ENCODE data around the gene SFTA2. TPM values are rescaled to one million over a fixed set of nuclear protein-coding genes. Genes with fewer than 3 reads are reported as not detected.

The SFTA2 gene
- total RNA-seq, 4 donors from 2014 or later, result 0.36 TPM; not detected in 3

DNA sequence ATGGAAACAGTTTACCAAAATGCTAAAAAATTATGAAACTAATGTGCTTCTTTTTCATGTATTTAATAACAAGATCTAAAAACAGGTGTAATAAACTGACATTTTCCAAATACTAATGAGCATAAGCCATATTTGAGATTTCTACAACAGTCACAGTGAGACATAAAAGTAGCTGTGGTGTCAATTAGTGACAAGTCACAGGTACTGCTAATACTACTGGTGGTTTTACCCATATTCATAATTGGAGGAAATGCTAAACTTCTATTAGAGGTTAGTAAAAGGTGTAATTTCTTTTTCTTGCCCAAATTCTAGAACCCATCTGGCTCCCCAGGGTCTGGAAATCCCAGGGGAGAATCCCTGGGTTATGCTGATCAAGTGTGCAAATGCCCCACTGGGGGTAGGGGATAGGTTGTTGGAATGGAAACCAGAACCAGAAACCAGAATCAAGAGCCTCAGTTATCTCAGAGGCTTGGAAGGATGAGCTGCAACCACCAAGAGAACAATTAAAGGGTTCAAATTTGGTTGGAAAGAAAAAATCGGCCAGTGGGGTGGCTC lies 31.0 kb downstream of the SFTA2 start:
- 73 to 82% methylated on average over 1 of the region's 1 CpG for WGBS, 2 donors
- intact Hi-C loops (cut with DNase I; ENCODE audit: low total_unique reads), result no loop called here
- DNase-seq (ENCODE audit: low spot score in 2 of 2), result no peak
- no peak overlapping the region for H3K4me3 ChIP-seq (ENCODE audit: low read depth, poor library complexity, severe bottlenecking)
- no peak for TF ChIP-seq POLR2A (IDR thresholded peaks at IDR 0.05)
- TF ChIP-seq, protein P1, sequence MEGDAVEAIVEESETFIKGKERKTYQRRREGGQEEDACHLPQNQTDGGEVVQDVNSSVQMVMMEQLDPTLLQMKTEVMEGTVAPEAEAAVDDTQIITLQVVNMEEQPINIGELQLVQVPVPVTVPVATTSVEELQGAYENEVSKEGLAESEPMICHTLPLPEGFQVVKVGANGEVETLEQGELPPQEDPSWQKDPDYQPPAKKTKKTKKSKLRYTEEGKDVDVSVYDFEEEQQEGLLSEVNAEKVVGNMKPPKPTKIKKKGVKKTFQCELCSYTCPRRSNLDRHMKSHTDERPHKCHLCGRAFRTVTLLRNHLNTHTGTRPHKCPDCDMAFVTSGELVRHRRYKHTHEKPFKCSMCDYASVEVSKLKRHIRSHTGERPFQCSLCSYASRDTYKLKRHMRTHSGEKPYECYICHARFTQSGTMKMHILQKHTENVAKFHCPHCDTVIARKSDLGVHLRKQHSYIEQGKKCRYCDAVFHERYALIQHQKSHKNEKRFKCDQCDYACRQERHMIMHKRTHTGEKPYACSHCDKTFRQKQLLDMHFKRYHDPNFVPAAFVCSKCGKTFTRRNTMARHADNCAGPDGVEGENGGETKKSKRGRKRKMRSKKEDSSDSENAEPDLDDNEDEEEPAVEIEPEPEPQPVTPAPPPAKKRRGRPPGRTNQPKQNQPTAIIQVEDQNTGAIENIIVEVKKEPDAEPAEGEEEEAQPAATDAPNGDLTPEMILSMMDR (IDR thresholded peaks at IDR 0.05), result no peak

DNA sequence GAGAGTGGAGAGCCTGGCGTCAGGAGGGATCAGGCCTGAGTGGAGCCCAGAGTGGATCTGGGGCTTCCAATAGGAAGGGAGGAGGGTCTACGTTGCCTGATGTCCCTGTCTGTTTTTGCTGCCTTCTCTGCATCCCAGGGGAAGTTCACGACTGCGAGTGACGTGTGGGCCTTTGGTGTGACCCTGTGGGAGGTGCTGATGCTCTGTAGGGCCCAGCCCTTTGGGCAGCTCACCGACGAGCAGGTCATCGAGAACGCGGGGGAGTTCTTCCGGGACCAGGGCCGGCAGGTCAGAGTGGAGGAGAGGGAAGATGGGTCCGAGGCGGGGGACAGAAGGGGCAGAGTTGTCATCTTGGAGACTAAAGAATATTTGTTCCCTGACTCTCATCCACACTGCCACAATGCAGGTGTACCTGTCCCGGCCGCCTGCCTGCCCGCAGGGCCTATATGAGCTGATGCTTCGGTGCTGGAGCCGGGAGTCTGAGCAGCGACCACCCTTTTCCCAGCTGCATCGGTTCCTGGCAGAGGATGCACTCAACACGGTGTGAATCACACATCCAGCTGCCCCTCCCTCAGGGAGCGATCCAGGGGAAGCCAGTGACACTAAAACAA lies 33.1 kb downstream of the SFTA2 start:
- 70 to 74% methylated on average over 23 of the region's 23 CpGs for WGBS, 2 donors
- no peak overlapping the region for H3K4me3 ChIP-seq (ENCODE audit: low read depth, poor library complexity, severe bottlenecking)
- no peak for DNase-seq (ENCODE audit: low spot score in 2 of 2)
- intact Hi-C loops (cut with DNase I; ENCODE audit: low total_unique reads), result no loop called here
- TF ChIP-seq, protein P1 (IDR thresholded peaks at IDR 0.05), result no peak
- TF ChIP-seq POLR2A (IDR thresholded peaks at IDR 0.05), result no peak

DNA sequence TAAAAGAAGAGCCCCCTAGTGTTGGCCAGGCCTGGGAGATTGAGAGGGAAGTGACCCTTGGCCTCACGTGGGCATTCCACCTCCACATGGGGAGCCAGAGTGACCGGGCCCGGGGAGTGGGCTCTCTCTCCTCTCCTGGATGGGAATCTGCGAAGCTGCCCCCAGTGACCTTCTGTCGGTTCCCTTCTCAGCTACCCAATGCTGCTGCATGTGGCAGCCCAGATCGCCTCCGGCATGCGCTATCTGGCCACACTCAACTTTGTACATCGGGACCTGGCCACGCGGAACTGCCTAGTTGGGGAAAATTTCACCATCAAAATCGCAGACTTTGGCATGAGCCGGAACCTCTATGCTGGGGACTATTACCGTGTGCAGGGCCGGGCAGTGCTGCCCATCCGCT lies 34.1 kb downstream of the SFTA2 start:
- intact Hi-C loops (cut with DNase I; ENCODE audit: low total_unique reads), result no loop called here

DNA sequence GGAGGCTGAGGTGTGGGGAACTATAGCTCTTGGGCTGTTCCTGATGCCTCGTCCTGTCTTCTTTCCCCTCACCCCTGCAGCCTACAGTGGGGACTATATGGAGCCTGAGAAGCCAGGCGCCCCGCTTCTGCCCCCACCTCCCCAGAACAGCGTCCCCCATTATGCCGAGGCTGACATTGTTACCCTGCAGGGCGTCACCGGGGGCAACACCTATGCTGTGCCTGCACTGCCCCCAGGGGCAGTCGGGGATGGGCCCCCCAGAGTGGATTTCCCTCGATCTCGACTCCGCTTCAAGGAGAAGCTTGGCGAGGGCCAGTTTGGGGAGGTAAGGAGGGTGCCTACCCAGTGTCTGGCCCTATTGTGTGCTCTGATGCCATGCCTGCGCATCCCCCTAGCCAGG lies 35.4 kb downstream of the SFTA2 start:
- TF ChIP-seq POLR2A (IDR thresholded peaks at IDR 0.05), result no peak
- TF ChIP-seq, protein P1 (IDR thresholded peaks at IDR 0.05), result no peak
- no peak overlapping the region for H3K4me3 ChIP-seq (ENCODE audit: low read depth, poor library complexity, severe bottlenecking)
- intact Hi-C loops (cut with DNase I; ENCODE audit: low total_unique reads), result no loop called here
- DNase-seq (ENCODE audit: low spot score in 2 of 2), result no peak
- WGBS, 2 donors, result 86 to 91% methylated on average over 8 to 13 of the region's 13 CpGs

More for the DNA sequence above, 34.1 kb downstream of the SFTA2 start:
- TF ChIP-seq POLR2A (IDR thresholded peaks at IDR 0.05), result no peak
- TF ChIP-seq, protein P1 (IDR thresholded peaks at IDR 0.05), result no peak
- DNase-seq (ENCODE audit: low spot score in 2 of 2), result no peak
- 85 to 88% methylated on average over 16 of the region's 16 CpGs for WGBS, 2 donors
- no peak overlapping the region for H3K4me3 ChIP-seq (ENCODE audit: low read depth, poor library complexity, severe bottlenecking)

DNA sequence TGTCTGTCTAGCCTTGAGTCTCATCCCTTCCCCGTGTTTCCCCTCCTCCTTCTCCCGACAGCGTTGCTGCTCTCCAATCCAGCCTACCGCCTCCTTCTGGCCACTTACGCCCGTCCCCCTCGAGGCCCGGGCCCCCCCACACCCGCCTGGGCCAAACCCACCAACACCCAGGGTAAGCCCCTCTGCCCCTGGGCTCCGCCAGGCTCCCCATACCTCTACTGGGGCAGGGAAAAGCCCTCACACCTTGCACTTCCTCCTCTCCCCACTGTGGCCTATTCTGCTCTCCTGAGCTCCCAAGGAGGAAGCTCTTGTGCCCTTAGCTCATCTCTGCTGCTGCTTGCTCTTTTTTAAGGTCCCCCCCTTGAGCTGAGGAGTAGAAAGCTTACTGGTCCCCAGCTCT lies 36.6 kb downstream of the SFTA2 start:
- 74 to 80% methylated on average over 10 of the region's 10 CpGs for WGBS, 2 donors
- intact Hi-C loops (cut with DNase I; ENCODE audit: low total_unique reads), result no loop called here
- no peak for DNase-seq (ENCODE audit: low spot score in 2 of 2)
- no peak overlapping the region for H3K4me3 ChIP-seq (ENCODE audit: low read depth, poor library complexity, severe bottlenecking)
- TF ChIP-seq POLR2A (IDR thresholded peaks at IDR 0.05), result no peak
- TF ChIP-seq, protein P1 (IDR thresholded peaks at IDR 0.05), result no peak

DNA sequence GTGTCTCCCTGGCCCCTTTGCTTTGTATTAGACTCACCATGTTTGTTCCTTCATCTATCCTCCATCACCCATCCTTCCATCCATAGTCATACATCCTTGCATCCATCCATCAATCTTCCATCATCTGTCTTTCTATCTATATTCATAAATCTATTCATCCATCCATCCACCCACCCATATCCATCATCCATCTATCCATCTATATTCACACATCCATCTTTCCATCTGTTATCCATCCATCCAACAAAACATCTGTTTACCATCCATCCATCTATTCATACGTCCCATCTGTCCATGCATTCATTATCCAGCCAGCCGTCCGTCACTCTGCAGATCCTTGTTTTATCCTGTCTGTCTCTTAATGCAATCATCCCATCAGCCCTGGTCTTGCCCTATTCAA lies 37.0 kb downstream of the SFTA2 start:
- no peak for DNase-seq (ENCODE audit: low spot score in 2 of 2)
- TF ChIP-seq, protein P1 (IDR thresholded peaks at IDR 0.05), result no peak
- TF ChIP-seq POLR2A (IDR thresholded peaks at IDR 0.05), result no peak
- 91 to 93% methylated on average over 3 of the region's 3 CpGs for WGBS, 2 donors
- no peak overlapping the region for H3K4me3 ChIP-seq (ENCODE audit: low read depth, poor library complexity, severe bottlenecking)
- intact Hi-C loops (cut with DNase I; ENCODE audit: low total_unique reads), result no loop called here
